Renal cortex interstitium (tissue), 11 donors: Measurements from ENCODE around the gene CHGA. TPM values are rescaled to one million over a fixed set of nuclear protein-coding genes. Genes with fewer than 3 reads are reported as not detected.

ENCODE experiments used
- DNase-seq, 11 donors: peaks; one replicate each; pipeline ENCODE4 v3.0.0-alpha.2; 2013; ENCODE audit warnings: low read depth in 9 of 11, low spot score in 4 of 11; ENCODE audit errors: extremely low read depth in 1 of 11
- polyA plus RNA-seq, 3 donors: library from polyadenylated mRNA; unstranded; fragments of 120-200 nt; gene quantifications; one replicate each; pipeline ENCODE4 v1.2.1, GENCODE V29; 2013; ENCODE audit not compliant: insufficient read length in 3 of 3

CHGA gene
- polyA plus RNA-seq, 3 donors: 0.14 to 0.44 (median 0.36) TPM

GRCh38 chr14:92898566-92899131 lies 24.3 kb upstream of the CHGA start:
- no peak for DNase-seq

GRCh38 chr14:92900660-92901059 lies 22.3 kb upstream of the CHGA start:
- no peak for DNase-seq

GRCh38 chr14:92902191-92902590 lies 20.8 kb upstream of the CHGA start:
- DNase-seq: no peak

- DNase-seq: no peak
Observed at GRCh38 chr14:92902726-92903125, 20.2 kb upstream of the CHGA start.

- DNase-seq: no peak
Observed at GRCh38 chr14:92903359-92903758, 19.6 kb upstream of the CHGA start.

GRCh38 chr14:92905667-92906066 lies 17.3 kb upstream of the CHGA start:
- no peak for DNase-seq

GRCh38 chr14:92906420-92906819 lies 16.5 kb upstream of the CHGA start:
- DNase-seq: no peak

GRCh38 chr14:92906823-92907222 lies 16.1 kb upstream of the CHGA start:
- no peak for DNase-seq

- DNase-seq: no peak
Observed at GRCh38 chr14:92907316-92907911, 15.5 kb upstream of the CHGA start.

GRCh38 chr14:92914087-92914656 lies 8.8 kb upstream of the CHGA start:
- DNase-seq: peak in 10 of 11 donors; percentile 20 to 46 (median 34)

- DNase-seq: no peak
Observed at GRCh38 chr14:92916201-92916600, 6.7 kb upstream of the CHGA start.

- no peak for DNase-seq
Observed at GRCh38 chr14:92917041-92917940, 5.7 kb upstream of the CHGA start.

GRCh38 chr14:92917956-92918355 lies 5.0 kb upstream of the CHGA start:
- DNase-seq: no peak

- no peak for DNase-seq
Observed at GRCh38 chr14:92920001-92920400, 2.9 kb upstream of the CHGA start.

- DNase-seq: no peak
Observed at GRCh38 chr14:92922155-92922735, 705 bp upstream of the CHGA start.

GRCh38 chr14:92923744-92924103 lies 774 bp downstream of the CHGA start:
- no peak for DNase-seq

- DNase-seq: no peak
Observed at GRCh38 chr14:92924247-92924646, 1.3 kb downstream of the CHGA start.

- no peak for DNase-seq
Observed at GRCh38 chr14:92925446-92925845, 2.5 kb downstream of the CHGA start.

- no peak for DNase-seq
Observed at GRCh38 chr14:92926180-92926845, 3.4 kb downstream of the CHGA start.
